GM13976 (cell line): ENCODE data around the gene UBL3.

Experiments
- DNase-seq: peaks from one replicate; pipeline ENCODE4 v3.0.0; 2012; ENCODE audit warnings: low spot score
- CTCF ChIP-seq: IDR thresholded peaks from 2 replicates; pipeline ENCODE4 v1.5.1; 2012; ENCODE audit warnings: borderline replicate concordance, mild to moderate bottlenecking; ENCODE audit not compliant: insufficient read depth; ENCODE audit errors: extremely low read depth, missing control alignments, control extremely low read depth
- in situ Hi-C: fragments of 300-500 bp; cut with MboI; formaldehyde crosslinking; loops from one replicate; pipeline ENCODE4 v1.12.0; 2022; ENCODE audit warnings: low sequenced_read_pairs, mixed read lengths, inconsistent platforms; ENCODE audit not compliant: unreplicated experiment

Gene UBL3

GRCh38 chr13:29878101-29878500 is 27.7 kb upstream of the UBL3 start:
- DNase-seq = no peak
- TF ChIP-seq CTCF = no peak
- in situ Hi-C loops = no loop called here

GRCh38 chr13:29877456-29878078 is 27.1 kb upstream of the UBL3 start:
- in situ Hi-C loops = no loop called here
- no peak for DNase-seq
- no peak for TF ChIP-seq CTCF

GRCh38 chr13:29875646-29876045 is 25.2 kb upstream of the UBL3 start:
- no peak for TF ChIP-seq CTCF
- in situ Hi-C loops = no loop called here
- no peak for DNase-seq

- in situ Hi-C loops = no loop called here
- no peak for DNase-seq
- no peak for TF ChIP-seq CTCF
These were observed 18.2 kb upstream of the UBL3 start for GRCh38 chr13:29868581-29868980.

- in situ Hi-C loops = no loop called here
- TF ChIP-seq CTCF = no peak
- DNase-seq = no peak
These were observed 15.5 kb upstream of the UBL3 start for GRCh38 chr13:29865934-29866333.

- in situ Hi-C loops = no loop called here
- no peak for TF ChIP-seq CTCF
- no peak for DNase-seq
These were observed 11.3 kb upstream of the UBL3 start for GRCh38 chr13:29861694-29862110.
